H1 (cell line): ENCODE results near the gene PLD2. TPM values are rescaled to one million over a fixed set of nuclear protein-coding genes. Genes with fewer than 3 reads are reported as not detected.

Source experiments
- CTCF ChIA-PET: fragments of 300-600 bp; sonication (Branson Sonifier 250); formaldehyde crosslinking; loops from one replicate; lab custom pipeline; 2021; ENCODE audit not compliant: partially characterized antibody; lab: Charles Lee
- POLR2A ChIA-PET: fragments of 300-600 bp; sonication (Branson Sonifier 250); formaldehyde crosslinking; loops from one replicate; lab custom pipeline; 2021; ENCODE audit warnings: inconsistent platforms; ENCODE audit not compliant: partially characterized antibody; lab: Charles Lee
- DNase-seq, 2 experiments: peaks; one replicate each; pipeline versions ENCODE4 v3.0.0 to v3.0.0-alpha.2; 2010 to 2022; ENCODE audit warnings: low spot score in 2 of 2, low read depth in 1 of 2, mixed read lengths in 1 of 2
- FAIRE-seq: peaks from 2 replicates; lab custom pipeline; 2011; peaks lifted over from hg19 to GRCh38; lab: Jason Lieb, UNC
- H2AFZ ChIP-seq: 2 replicates; pipeline ENCODE4 v1.8.1; 2012; ENCODE audit warnings: low read length, inconsistent platforms
- H2AK5ac ChIP-seq: 2 replicates; pipeline ENCODE4 v1.6.1; 2013; ENCODE audit warnings: low read depth, low read length
- H2BK120ac ChIP-seq: replicated peaks from 2 replicates; pipeline ENCODE3; 2013; ENCODE audit warnings: low read depth, low read length, inconsistent platforms
- H2BK12ac ChIP-seq: 2 replicates; pipeline ENCODE4 v1.6.1; 2013; ENCODE audit warnings: low read depth, low read length
- H2BK15ac ChIP-seq: 2 replicates; pipeline ENCODE4 v1.6.1; 2013; ENCODE audit warnings: low read length
- H2BK20ac ChIP-seq: 2 replicates; pipeline ENCODE4 v1.6.1; 2013; ENCODE audit warnings: low read length
- H2BK5ac ChIP-seq: 2 replicates; pipeline ENCODE4 v1.6.1; 2013; ENCODE audit warnings: low read depth, low read length
- H3K14ac ChIP-seq: 2 replicates; pipeline ENCODE4 v1.6.1; 2013; ENCODE audit warnings: inconsistent platforms; ENCODE audit not compliant: insufficient read length
- H3K18ac ChIP-seq: 2 replicates; pipeline ENCODE4 v1.6.1; 2013; ENCODE audit warnings: low read length; ENCODE audit errors: extremely low read depth
- H3K23ac ChIP-seq: 2 replicates; pipeline ENCODE4 v1.6.1; 2013; ENCODE audit warnings: inconsistent platforms; ENCODE audit not compliant: insufficient read length
- H3K23me2 ChIP-seq: 2 replicates; pipeline ENCODE4 v1.6.1; 2013; ENCODE audit warnings: low read depth, low read length
- H3K27ac ChIP-seq: 2 replicates; pipeline ENCODE4 v1.6.1; 2011; ENCODE audit warnings: low read depth, low read length, inconsistent platforms
- H3K27me3 ChIP-seq, 4 experiments: replicated peaks in 1 of 4; 1 replicate in 1 of 4; 2 replicates in 3 of 4; pipeline versions ENCODE4 v1.6.1 to v1.8.1; 2011 to 2013; ENCODE audit warnings: low read length in 3 of 4, mild to moderate bottlenecking in 3 of 4, inconsistent platforms in 2 of 4, mixed read lengths in 2 of 4, moderate library complexity in 1 of 4; ENCODE audit not compliant: control insufficient read depth in 3 of 4, insufficient read depth in 3 of 4; ENCODE audit errors: extremely low read depth in 1 of 4
- H3K36me3 ChIP-seq, 4 experiments: 2 replicates each; pipeline versions ENCODE4 v1.6.1 to v1.8.1; 2011 to 2013; ENCODE audit warnings: mild to moderate bottlenecking in 4 of 4, low read length in 3 of 4, moderate library complexity in 2 of 4, control low read depth in 1 of 4, inconsistent platforms in 1 of 4; ENCODE audit not compliant: insufficient read depth in 4 of 4, control insufficient read depth in 2 of 4
- H3K4ac ChIP-seq: replicated peaks from 2 replicates; pipeline ENCODE3; 2013; ENCODE audit warnings: low read length, low read depth, mixed read lengths, inconsistent platforms; ENCODE audit not compliant: insufficient read length
- H3K4me1 ChIP-seq, 4 experiments: replicated peaks in 1 of 4; 1 replicate in 1 of 4; 2 replicates in 3 of 4; pipeline versions ENCODE4 v1.6.1 to v1.8.1; 2011 to 2013; ENCODE audit warnings: low read length in 3 of 4, inconsistent platforms in 2 of 4, mixed read lengths in 1 of 4; ENCODE audit not compliant: insufficient read depth in 4 of 4, control insufficient read depth in 3 of 4
- H3K4me2 ChIP-seq, 2 experiments: 2 replicates each; pipeline versions ENCODE4 v1.6.1 to v1.8.1; 2011 to 2013; ENCODE audit warnings: low read depth in 2 of 2, low read length in 2 of 2, control low read depth in 1 of 2, inconsistent platforms in 1 of 2, mild to moderate bottlenecking in 1 of 2; ENCODE audit not compliant: insufficient read depth in 1 of 2
- H3K4me3 ChIP-seq, 4 experiments: fragments of 200-600, 300-600 bp in 1 of 4; sonication (generic), shearing (Covaris generic), sonication (Bioruptor Twin) in 1 of 4; 2 replicates each; pipeline versions ENCODE4 v1.5.1 to v1.8.1; 2011 to 2016; ENCODE audit warnings: low read length in 4 of 4, low read depth in 3 of 4, control low read depth in 2 of 4, inconsistent platforms in 2 of 4, mild to moderate bottlenecking in 2 of 4, mixed read lengths in 1 of 4, moderate library complexity in 1 of 4; ENCODE audit not compliant: insufficient read depth in 2 of 4; ENCODE audit errors: extremely low read depth in 1 of 4
- H3K56ac ChIP-seq: replicated peaks from 2 replicates; pipeline ENCODE3; 2013; ENCODE audit warnings: low read depth, mild to moderate bottlenecking, mixed read lengths, low read length, inconsistent platforms; ENCODE audit not compliant: insufficient read length
- H3K79me1 ChIP-seq: 2 replicates; pipeline ENCODE4 v1.6.1; 2013; ENCODE audit warnings: low read depth, low read length, control low read depth
- H3K79me2 ChIP-seq, 2 experiments: 2 replicates each; pipeline versions ENCODE4 v1.6.1 to v1.8.1; 2012 to 2013; ENCODE audit warnings: low read length in 2 of 2, mild to moderate bottlenecking in 2 of 2, inconsistent platforms in 1 of 2; ENCODE audit not compliant: insufficient read depth in 2 of 2, control insufficient read depth in 1 of 2
- H3K9ac ChIP-seq, 4 experiments: replicated peaks in 1 of 4; 1 replicate in 1 of 4; 2 replicates in 3 of 4; pipeline versions ENCODE4 v1.6.1 to v1.8.1; 2011 to 2013; ENCODE audit warnings: low read depth in 3 of 4, low read length in 3 of 4, control low read depth in 2 of 4, mild to moderate bottlenecking in 2 of 4, moderate library complexity in 2 of 4, inconsistent platforms in 1 of 4; ENCODE audit errors: extremely low read depth in 1 of 4
- H3K9me3 ChIP-seq, 2 experiments: 2 replicates each; pipeline versions ENCODE4 v1.6.1 to v1.8.1; 2012 to 2013; ENCODE audit warnings: mild to moderate bottlenecking in 2 of 2, moderate library complexity in 2 of 2, control low read depth in 1 of 2, inconsistent platforms in 1 of 2, low read depth in 1 of 2, low read length in 1 of 2, mixed read lengths in 1 of 2; ENCODE audit not compliant: insufficient read depth in 2 of 2
- H4K20me1 ChIP-seq, 2 experiments: replicated peaks in 1 of 2; 2 replicates each; pipeline versions ENCODE3 to v1.8.1; 2011 to 2013; ENCODE audit warnings: inconsistent platforms in 2 of 2, low read length in 2 of 2, mild to moderate bottlenecking in 1 of 2; ENCODE audit not compliant: insufficient read depth in 2 of 2, control insufficient read depth in 1 of 2
- H4K5ac ChIP-seq: 2 replicates; pipeline ENCODE4 v1.6.1; 2013; ENCODE audit warnings: low read length, low read depth, mixed read lengths, inconsistent platforms; ENCODE audit not compliant: insufficient read length
- H4K8ac ChIP-seq: 2 replicates; pipeline ENCODE4 v1.8.0; 2013; ENCODE audit warnings: mild to moderate bottlenecking, moderate library complexity, low read length, inconsistent platforms; ENCODE audit not compliant: insufficient read depth; ENCODE audit errors: extremely low read depth
- H4K91ac ChIP-seq: replicated peaks from 2 replicates; pipeline ENCODE3; 2013; ENCODE audit warnings: low read length, mixed read lengths, inconsistent platforms; ENCODE audit not compliant: insufficient read length
- BCL11A ChIP-seq, 2 experiments: IDR thresholded peaks; one replicate each; pipeline ENCODE4 v1.6.1; 2011; ENCODE audit warnings: low read depth in 2 of 2, low read length in 2 of 2, mild to moderate bottlenecking in 2 of 2
- CHD1 ChIP-seq: IDR thresholded peaks from 2 replicates; pipeline ENCODE4 v1.6.1; 2012; ENCODE audit warnings: low read depth, low read length, improper control_type of control experiment
- CREB1 ChIP-seq: IDR thresholded peaks from 2 replicates; pipeline ENCODE4 v1.6.1; 2012; ENCODE audit warnings: inconsistent platforms
- FOSL1 ChIP-seq: IDR thresholded peaks from 2 replicates; pipeline ENCODE4 v1.6.1; 2011; ENCODE audit warnings: mild to moderate bottlenecking, low read depth, low read length, moderate library complexity; ENCODE audit not compliant: insufficient read depth
- HDAC6 ChIP-seq: IDR thresholded peaks from one replicate; pipeline ENCODE4 v1.7.1; 2012; ENCODE audit warnings: low read depth, mild to moderate bottlenecking, inconsistent platforms, low read length, moderate library complexity
- JUN ChIP-seq: IDR thresholded peaks from 2 replicates; pipeline ENCODE4 v1.6.1; 2011; ENCODE audit warnings: low read depth, mild to moderate bottlenecking, improper control_type of control experiment, low read length
- RAD21 ChIP-seq, 2 experiments: IDR thresholded peaks in 1 of 2; conservative IDR thresholded peaks in 1 of 2; 2 replicates each; pipeline ENCODE4 v1.6.1; 2011; ENCODE audit warnings: low read depth in 2 of 2, low read length in 2 of 2, improper control_type of control experiment in 1 of 2, inconsistent platforms in 1 of 2, mild to moderate bottlenecking in 1 of 2, moderate library complexity in 1 of 2
- SP2 ChIP-seq: IDR thresholded peaks from 2 replicates; pipeline ENCODE4 v1.6.1; 2012; ENCODE audit warnings: mild to moderate bottlenecking, low read length, inconsistent platforms
- TAF1 ChIP-seq: IDR thresholded peaks from 2 replicates; pipeline ENCODE4 v1.6.1; 2011; ENCODE audit warnings: mild to moderate bottlenecking, low read depth, low read length
- TBP ChIP-seq: IDR thresholded peaks from 2 replicates; pipeline ENCODE4 v1.6.1; 2011; ENCODE audit warnings: low read depth, low read length, improper control_type of control experiment
- WGBS, 2 experiments: shearing (Covaris generic) in 1 of 2; methylation state at CpG; one replicate each; pipeline versions ENCODE4 v1.1.6 to v1.1.7; 2013 to 2015; ENCODE audit warnings: low lambda C conversion rate in 2 of 2, mixed read lengths in 2 of 2, inconsistent platforms in 1 of 2, low coverage in 1 of 2, missing lambda C conversion rate in 1 of 2; ENCODE audit not compliant: insufficient replicate concordance in 2 of 2, insufficient coverage in 1 of 2, insufficient read length in 1 of 2; ENCODE audit errors: extremely low coverage in 1 of 2, missing lambda C conversion rate in 1 of 2; 5-methylcytosine and 5-hydroxymethylcytosine counted together
- polyA plus RNA-seq, 7 experiments: library from polyadenylated mRNA; depleted of rRNA in 3 of 7; stranded (reverse) in 5 of 7; unstranded in 2 of 7; fragments of >200 nt in 5 of 7; fragments of 200-250 nt in 2 of 7; gene quantifications; 1 replicate in 5 of 7; 2 replicates in 1 of 7; 4 replicates in 1 of 7; pipeline versions ENCODE4 v1.2.1 to v1.2.3, GENCODE V29; 2011 to 2013; ENCODE audit warnings: missing spikeins in 2 of 7, mixed read lengths in 2 of 7
- total RNA-seq: library from RNA; stranded (reverse); fragmentation: NEBNext Ultra II Directional; extraction: Animal tissue kit (Norgen Biotek cat#: 25700); gene quantifications from 2 replicates; pipeline ENCODE4 v1.2.1, GENCODE V29; 2021
- TF ChIP-seq, protein P1 (sequence below): IDR thresholded peaks from 2 replicates; pipeline ENCODE4 v1.6.1; 2012; ENCODE audit warnings: inconsistent platforms
- TF ChIP-seq, protein P2 (sequence below): IDR thresholded peaks from 2 replicates; pipeline ENCODE4 v1.6.1; 2011; ENCODE audit warnings: low read length, improper control_type of control experiment

The PLD2 gene
- total and polyA plus RNA-seq, 2 of the 8 experiments (the other 6 are each of a cell fraction or from before 2014, with no cell fraction given) = 44.3 to 48.4 TPM

DNA sequence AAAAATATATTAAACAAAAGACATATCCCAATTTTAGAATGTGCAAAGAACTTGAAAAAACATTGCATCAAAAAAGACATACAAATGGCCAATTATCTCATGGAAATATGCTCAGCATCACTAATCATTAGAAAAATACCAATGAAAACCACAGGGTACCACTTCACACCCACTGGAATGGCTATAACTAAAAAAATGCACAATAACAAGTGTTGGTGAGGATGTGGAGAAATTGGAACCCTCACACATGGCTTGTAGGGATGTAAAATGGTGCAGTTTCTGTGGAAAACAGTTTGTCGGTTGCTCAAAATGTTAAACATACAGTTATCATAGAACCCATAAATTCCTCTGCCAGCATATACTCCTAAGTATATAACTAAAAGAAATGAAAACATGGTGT is 11.8 kb upstream of the PLD2 start:
- WGBS, 2 experiments = 94% methylated on average over 1 of the region's 1 CpG; no CpG with 5 or more reads in 1 of the 2 experiments
- H3K4ac ChIP-seq = no peak overlapping the region
- TF ChIP-seq CREB1 (no peak), BCL11A (IDR thresholded peaks at IDR 0.05; ENCODE audit: low read depth in 2 of 2, low read length in 2 of 2) (no peak), TBP (no peak), TAF1 (no peak), FOSL1 (no peak), SP2 (no peak), RAD21 (IDR thresholded peaks at IDR 0.05 in 1 of 2, conservative IDR thresholded peaks at IDR 0.05 in 1 of 2; ENCODE audit: low read depth in 2 of 2, low read length in 2 of 2) (no peak), CHD1 (no peak), HDAC6 (no peak), JUN (no peak)
- TF ChIP-seq, protein P1, sequence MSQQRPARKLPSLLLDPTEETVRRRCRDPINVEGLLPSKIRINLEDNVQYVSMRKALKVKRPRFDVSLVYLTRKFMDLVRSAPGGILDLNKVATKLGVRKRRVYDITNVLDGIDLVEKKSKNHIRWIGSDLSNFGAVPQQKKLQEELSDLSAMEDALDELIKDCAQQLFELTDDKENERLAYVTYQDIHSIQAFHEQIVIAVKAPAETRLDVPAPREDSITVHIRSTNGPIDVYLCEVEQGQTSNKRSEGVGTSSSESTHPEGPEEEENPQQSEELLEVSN = no peak
- TF ChIP-seq, protein P2, sequence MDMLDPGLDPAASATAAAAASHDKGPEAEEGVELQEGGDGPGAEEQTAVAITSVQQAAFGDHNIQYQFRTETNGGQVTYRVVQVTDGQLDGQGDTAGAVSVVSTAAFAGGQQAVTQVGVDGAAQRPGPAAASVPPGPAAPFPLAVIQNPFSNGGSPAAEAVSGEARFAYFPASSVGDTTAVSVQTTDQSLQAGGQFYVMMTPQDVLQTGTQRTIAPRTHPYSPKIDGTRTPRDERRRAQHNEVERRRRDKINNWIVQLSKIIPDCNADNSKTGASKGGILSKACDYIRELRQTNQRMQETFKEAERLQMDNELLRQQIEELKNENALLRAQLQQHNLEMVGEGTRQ = no peak

More for the DNA sequence above, 11.8 kb upstream of the PLD2 start:
- no peak for FAIRE-seq
- Histone ChIP-seq H3K14ac (no peak overlapping the region), H4K8ac (no peak overlapping the region), H4K20me1 (peaks cover 0 to 4% of the 10 kb centered on the region in 2 experiments), H3K9ac (no peak overlapping the region), H2AFZ (no peak overlapping the region), H2BK120ac (no peak overlapping the region), H3K79me2 (peaks cover 0 to 19% of the 10 kb centered on the region in 2 experiments; a peak in 2 of 4 replicates), H3K27ac (no peak overlapping the region), H3K27me3 (peaks cover 0 to 9% (median 4%) of the 10 kb centered on the region in 4 experiments; a peak in 6 of 7 replicates), H3K23me2 (peaks cover 10% of the 10 kb centered on the region), H2BK5ac (no peak overlapping the region), H3K56ac (no peak overlapping the region), H3K23ac (no peak overlapping the region), H2BK15ac (no peak overlapping the region), H4K91ac (no peak overlapping the region), H3K4me1 (peaks cover 0 to 3% (median 2%) of the 10 kb centered on the region in 4 experiments; a peak in 5 of 7 replicates), H2BK12ac (no peak overlapping the region), H2AK5ac (no peak overlapping the region), H3K4me3 (no peak overlapping the region), H3K9me3 (no peaks in the 10 kb centered on the region), H4K5ac (no peak overlapping the region), H3K36me3 (peaks cover 0 to 20% (median 12%) of the 10 kb centered on the region in 4 experiments; a peak in 7 of 8 replicates), H3K79me1 (peaks cover 7% of the 10 kb centered on the region), H3K18ac (no peak overlapping the region), H2BK20ac (no peak overlapping the region), H3K4me2 (no peak overlapping the region)
- CTCF ChIA-PET = interaction anchor here (0.5 kb wide), 1 partner anchor 124 kb away, joined by 3 read pairs; no protein-coding TSS in a partner anchor
- no peak for DNase-seq
- POLR2A ChIA-PET = no interaction called here
